Stimulated activated CD8-positive, alpha-beta memory T cell treated with anti-CD3 and anti-CD28 coated beads, Interleukin-4, amount 100 ng/mL, for 1 hour (primary cell): ENCODE results near the gene MIPEP.

ENCODE experiments used
- DNase-seq, 2 donors: peaks; one replicate each; pipeline ENCODE4 v3.0.0-alpha.2; 2020; ENCODE audit warnings: low read depth in 2 of 2, low spot score in 1 of 2

MIPEP gene

DNA sequence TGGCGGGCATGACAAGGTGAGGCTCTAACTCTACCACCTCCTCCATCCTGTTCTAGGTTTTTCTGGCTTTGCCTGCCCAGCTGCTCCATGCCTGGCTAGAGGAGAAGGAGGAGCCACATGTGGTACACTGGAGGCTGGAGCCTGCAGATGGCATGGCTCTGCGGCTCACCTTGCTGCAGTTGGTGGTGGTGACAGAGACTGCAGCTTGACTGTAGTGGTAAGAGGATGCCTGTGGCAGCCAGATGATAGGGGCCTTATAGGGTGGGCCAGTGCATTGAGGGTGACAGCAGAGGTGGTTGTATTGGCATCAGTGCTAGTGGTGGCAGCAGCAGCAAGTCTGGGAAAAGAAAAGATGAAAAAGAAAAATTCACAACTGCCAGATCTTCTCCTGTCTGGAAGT, 172.8 kb downstream of the MIPEP start:
- no peak for DNase-seq

DNA sequence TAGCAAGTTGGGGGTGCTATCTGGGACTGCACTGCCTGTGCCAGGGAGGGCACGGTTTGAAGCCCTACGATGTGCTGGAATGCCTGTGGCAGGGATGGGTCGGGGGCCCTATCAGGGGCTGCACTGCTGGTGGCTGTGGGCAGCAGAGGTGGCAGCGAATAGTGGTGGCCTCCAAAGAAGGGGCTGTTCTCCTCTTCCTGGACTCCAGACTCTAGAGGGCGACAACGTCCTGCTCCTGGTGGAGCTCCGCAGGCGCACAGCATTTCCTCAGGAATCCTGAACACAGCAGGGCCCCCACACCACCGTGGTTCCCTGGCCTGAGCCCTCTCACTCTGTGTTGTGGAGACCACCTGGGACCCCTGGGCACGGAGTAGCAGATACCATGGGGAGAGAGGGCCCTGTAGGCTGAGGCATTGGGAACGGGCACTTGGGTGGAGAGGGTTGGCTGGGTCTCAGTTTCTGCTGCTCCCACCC, 173.4 kb downstream of the MIPEP start:
- DNase-seq: no peak

DNA sequence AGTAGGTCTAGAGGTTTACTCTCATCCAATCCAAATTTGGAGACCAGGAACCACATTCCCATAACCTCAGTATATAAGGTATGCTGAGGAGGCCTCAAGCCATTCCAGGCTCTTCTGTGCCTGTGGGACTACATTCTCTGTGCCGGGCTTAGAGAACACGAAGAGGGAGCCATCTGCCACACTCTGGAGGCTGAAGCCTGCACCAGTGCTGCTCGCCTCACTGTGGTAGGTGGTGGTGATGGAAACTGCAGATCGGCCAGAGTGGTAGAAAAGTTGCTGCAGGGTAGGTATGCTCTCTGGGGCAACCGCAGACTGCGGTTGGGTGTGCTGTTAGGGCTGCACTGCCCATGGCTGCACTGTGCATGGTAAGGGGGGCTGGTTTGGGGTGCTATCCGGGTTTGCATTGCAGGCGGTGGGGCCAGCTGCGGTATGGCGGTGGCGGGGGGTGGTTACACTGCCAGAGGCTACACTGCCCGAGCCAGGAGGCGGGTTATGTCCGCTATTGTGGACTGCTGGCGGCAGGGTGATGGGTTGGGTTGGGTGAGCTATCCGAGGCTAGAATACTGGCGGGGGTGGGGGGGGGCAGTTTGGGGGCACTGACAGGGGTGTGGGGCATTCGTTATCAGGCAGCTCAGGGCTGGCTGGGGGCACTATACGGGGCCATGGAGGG, 174.0 kb downstream of the MIPEP start:
- no peak for DNase-seq

DNA sequence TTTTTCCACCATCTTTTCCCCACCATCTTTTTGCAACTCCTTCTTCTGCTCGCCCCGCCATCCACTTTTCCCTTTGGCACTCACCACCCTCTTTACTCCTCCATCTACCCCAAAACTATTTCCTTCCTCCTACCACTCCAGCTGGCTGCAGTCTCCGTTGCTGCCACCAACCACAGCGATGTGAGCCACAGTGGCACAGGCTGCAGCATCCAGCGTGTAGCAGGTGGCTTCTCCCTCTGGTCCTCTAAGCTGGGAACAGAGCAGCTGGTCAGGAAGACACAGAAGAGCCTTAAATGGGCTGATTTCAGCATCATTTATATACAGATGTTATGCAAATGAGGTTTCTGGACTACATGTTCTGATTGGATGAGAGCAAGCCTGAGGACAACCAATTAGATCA, 174.5 kb downstream of the MIPEP start:
- no peak for DNase-seq

DNA sequence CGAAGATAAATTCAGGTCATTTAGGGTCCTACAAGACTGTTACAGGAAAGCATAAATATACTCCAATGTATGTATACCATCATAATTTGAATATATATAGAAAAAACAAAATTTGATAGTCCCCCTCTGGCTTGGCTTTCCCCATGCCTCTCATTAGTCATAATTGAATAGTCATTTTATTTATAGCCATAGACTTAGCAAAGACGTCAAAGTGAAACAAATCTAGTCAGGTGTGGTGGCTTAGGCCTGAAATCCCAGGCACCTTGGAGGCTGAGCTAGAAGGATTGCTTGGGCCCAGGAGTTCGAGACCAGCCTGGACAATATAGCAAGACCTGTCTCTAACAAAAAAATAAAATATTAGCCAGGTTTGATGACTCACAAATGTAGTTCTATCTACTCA, 177.8 kb downstream of the MIPEP start:
- no peak for DNase-seq

DNA sequence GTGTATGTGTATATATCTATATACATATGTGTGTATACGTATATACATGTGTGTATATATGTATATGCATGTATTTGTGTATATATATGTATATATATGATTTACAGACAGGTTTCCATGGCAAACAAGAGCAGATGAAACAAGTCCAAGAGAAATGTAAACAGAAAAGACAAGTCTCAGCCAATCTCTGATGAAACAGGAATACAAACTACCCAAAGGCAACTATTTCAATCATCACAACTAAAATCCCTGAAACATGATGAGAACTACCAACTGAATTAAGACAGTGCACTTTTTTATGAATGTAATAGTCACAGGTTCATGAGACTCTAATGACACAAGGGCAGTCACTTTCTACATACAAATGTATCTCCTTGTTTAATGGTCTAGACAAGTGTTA, 178.8 kb downstream of the MIPEP start:
- no peak for DNase-seq

DNA sequence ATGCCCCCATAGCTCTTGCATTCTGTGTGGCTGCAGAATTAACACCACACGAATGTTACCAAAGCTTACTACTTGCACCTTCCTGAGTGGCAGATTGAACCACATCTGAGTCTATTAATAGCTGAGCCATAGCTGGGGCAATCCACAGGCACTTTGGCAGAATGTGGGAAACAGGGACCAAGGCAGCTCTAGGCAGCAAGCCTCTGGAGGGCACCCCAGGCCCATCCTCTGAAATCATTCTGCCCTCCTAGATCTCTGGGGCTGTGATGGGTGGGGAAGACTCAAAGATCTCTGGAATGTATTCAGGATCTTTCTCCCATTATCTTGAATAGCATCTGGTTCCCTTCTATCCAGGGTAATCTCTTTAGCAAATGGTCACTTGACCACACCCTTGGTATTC, 179.7 kb downstream of the MIPEP start:
- DNase-seq: no peak

DNA sequence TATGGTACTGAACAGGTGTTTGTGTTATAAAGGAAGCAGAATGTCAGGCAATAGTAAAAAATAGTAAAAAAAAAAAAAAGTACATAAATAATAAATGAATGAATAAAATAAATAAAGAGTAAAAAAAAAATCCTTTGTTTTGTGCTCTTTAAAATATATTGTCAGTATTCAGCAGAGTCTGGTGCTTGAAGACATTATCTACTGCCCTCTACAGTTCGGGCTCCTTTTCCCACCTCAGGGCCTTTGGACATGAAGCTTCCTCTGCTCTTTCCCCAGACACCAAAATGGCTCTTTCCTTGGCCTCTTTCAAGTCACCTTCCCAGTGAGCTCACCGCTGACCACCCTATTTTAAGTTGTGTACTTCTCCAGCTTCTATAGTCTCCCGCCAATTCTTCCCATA, 181.5 kb downstream of the MIPEP start:
- no peak for DNase-seq

DNA sequence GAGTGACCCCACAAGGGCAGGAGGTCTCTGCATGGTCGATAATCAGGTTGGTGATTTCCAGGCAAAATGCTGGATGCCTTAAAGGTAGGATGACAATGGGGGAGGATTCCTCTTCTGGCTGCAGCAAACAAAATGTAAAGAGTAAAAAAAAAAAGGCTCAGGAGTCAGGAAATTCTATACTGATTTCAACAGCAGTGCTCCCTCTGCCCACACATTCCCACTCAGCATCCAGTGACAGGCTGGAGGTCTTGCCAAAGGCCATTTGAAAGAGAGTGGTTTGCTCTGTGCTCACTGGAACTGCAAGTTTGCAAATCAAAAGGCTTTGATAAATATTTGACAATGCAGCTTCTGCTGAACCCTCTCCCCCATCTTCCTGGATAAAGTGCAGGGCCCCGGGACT, 183.6 kb downstream of the MIPEP start:
- no peak for DNase-seq

DNA sequence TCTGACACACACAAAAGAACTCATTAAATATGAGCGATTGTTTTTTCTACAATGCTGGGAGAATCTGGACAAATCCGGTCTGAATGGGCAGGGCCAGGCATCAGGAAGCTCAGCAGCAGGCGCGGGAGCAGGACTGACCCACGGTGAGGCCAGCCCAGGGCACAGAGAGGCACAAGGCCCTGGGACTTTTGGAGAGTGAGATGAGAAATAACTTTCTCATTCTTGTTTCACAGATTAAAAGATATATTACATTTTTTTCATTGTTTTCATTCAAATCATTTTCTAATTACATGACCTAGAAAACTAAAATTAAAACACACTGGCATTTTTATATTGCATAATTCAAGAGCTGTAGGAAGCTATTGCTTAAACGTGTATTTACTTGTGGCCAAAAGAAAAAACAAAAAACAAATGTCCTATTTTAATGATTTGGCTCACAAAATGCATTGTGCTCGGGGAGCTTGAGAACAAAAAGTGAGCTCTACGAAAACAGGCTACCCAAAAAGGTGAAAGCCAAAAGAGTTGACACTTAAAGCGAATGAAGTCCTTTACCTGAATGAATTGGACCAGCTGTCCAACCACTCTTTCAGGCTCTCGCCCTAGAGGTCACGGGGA, 185.8 kb downstream of the MIPEP start:
- no peak for DNase-seq

DNA sequence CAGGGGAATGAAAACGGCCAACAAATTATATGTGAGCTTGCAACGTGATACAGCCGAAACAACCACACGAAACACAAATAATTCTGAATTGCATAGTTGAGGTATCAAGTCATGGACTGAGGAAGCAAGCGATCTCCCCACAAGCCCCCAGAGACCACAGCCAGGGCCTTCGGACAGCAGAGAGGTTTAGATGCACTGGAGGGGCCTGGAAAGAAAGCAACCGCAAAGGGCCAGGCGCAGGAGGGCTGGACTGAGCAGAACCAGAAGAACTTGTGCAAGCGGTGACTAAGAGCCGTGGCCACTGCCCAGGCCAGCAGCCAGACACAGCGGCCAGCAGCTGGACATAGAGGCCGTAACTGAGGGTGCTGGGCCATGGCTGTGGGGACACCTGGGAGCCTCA, 187.6 kb downstream of the MIPEP start:
- DNase-seq: no peak

DNA sequence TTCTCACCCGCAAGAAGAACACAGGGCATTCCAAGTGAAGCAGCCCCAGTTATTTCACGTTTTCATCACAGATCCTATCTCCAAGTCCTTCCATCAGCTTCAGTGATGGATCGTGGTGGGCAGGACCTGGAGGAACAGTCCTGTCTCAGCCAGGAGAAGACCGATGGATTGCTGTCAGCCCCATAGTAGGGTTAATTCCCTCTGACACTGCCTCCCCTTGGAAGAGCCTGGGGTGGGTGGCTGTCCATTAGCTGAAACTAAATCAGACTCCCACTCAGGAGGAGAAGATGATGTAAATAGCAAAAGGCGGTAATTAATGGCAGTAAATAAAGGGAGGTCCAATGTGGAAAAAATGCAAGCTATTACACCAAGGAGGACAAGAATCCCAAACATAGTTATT, 188.0 kb downstream of the MIPEP start:
- no peak for DNase-seq

DNA sequence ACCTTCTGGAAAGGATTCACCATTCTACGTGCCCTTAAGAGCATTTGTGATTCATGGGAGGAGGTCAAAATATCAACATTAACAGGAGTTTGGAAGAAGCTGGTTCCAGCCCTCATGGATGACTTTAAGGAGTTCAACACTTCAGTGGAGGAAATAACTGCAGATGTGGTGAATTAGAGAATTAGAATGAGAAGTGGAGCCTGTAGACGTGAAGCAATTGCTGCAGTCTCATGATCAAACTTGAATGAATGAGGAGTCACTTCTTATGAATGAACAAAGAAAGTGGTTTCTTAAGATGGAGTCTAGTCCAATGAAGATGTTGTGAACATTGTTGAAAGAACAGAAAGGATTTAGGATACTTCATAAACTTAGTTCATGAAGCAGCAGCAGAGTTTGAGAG, 189.9 kb downstream of the MIPEP start:
- no peak for DNase-seq

DNA sequence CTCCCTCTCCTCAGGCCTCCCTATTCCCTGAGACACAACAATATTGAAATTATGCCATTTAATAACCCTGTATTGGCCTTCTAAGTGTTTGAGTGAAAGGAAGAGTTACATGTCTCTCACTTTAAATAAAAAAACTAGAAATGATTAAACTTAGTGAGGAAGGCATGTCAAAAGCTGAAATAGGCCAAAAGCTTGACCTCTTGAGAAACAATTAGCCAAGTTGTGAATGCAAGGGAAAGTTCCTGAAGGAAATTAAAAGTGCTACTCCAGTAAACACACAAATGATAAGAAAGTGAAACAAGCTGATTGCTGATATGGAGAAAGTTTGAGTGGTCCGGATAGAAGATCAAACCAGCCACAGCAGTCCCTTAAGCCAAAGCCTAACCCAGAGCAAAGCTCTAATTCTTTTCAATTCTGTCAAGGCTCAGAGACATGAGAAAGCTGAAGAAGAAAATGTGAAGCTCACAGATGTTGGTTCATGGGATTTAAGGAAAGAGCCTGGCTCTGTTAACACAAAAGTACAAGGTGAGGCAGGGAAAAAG, 191.4 kb downstream of the MIPEP start:
- no peak for DNase-seq

DNA sequence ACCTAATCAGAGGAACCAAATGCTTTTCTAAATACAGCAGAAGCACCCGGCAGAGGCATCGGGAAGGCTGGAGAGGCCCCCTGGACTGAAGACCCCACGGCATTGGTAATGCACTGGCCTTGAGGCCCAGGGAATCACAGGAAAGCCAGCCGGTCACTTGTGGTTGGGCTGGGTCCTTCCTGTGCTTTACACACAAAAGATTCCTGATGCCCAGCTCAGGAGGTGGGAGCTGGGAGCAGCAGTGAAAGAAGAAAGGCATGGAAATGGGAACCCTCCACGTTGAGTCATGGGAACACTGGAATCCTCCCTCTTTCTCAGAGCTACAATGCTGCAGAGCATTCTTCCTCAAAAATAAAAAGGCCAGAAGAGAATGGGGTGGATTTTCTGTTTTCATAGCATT, 192.6 kb downstream of the MIPEP start:
- DNase-seq: no peak

DNA sequence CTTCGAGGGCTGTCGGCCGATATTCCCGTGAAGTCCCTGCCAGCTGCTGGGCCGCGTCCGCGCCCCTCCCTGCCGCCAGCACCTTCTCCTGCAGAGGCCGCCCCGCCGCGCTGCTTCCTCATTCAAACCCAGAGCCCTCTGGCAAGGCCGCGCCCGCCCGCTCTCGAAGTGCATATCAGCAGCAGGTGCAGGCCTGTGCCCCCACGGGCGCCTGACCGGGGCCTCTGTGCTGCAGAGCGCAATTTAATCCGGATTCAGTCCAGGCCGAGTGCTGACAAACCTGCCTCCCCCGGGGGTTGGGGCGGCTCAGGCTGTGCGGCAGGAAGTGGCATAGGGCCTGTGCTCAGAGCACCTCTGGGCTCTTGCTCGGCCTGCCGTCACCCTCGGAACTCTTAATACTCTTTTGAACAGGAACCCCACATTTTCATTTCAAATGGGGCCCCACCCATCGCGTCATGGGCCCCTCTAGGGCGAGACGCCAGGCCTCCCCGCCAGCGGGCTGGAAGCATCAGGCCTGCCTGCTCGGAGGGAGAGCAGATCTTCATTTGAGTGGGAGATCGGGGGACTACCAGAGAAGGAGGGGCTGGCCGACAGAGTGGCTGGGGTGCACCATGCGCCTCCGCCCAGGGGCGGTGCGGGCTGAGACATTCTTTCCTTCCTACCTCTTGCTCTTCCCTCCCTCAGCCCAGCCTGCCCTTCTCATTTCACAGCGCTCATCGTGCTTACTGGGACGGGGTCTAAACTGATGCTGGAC, 193.3 kb downstream of the MIPEP start:
- peak; percentile 13 to 29 for DNase-seq

DNA sequence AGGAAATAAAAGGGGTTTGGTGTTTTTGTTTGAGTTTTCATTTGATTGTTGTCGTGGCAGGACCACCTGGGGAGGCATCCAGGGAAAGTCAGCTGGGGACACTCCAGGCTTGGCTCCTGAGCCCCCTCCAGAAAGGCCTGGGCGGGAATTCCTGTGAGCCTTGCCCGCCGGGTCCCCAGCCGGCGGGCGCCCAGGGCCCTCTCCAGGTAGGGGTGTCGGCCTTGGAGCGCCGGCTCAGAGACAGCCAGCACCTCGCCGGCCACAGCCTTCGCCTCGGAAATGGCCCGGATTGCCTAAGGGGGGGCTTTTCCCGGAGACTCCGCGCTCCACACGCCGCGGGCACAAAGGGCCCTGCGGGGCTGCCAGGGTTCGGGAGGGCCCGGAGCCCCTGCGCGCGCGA, 194.0 kb downstream of the MIPEP start:
- DNase-seq: no peak

DNA sequence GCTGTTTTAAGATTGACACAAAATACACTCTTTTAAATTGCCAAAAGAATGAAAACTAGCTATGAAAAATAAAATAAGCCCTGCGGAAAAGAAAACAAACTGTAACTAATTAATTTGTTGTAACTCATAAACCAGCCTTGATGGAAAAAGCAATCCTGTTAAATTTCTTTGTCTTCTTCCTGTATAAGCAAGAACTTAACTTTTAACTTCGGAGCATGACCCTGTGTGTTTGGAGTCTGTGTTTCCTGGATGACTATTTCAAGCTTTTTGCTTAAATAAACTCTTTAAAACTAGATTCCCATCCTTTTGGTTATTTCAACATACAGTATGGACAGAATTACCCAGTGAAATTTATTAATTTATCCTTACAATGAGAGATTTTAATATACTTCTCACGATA, 196.4 kb downstream of the MIPEP start:
- DNase-seq: no peak

DNA sequence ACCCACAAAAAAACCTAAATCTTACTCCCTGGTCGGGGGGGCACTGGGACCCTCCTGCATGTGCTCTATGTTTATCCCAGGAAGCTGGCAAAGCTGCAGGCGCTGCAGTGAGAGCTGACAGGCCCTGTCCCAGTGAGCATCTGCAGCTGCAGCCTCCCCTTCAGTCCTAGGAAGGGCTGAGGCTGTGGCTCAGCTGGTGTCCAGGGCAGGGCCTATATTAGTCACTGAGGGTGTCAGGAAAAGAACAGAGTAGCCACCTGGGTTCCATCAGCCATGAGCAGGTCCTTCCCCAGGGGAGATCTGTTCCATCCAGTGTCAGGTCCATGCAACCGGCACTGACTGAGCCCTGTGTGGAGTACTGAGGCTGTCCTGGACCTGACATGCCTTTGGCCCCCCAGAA, 198.5 kb downstream of the MIPEP start:
- DNase-seq: no peak

DNA sequence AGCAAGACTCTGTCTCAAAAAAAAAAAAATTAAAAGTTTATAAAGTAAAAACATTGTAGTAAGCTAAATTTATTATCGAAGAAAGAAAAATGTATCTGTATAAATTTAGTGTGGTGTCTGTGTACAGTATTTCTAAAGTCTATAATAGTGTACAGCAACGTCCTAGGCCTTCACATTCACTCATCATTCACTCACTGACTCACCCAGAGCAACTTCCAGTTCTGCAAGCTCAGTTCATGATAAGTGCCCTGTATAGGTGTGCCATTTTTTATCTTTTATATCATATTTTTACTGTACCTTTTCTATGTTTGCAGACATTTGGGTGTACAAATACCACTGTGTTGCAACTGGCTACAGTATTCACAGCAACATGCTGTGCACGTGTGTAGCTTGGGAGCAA, 200.9 kb downstream of the MIPEP start:
- DNase-seq: no peak

DNA sequence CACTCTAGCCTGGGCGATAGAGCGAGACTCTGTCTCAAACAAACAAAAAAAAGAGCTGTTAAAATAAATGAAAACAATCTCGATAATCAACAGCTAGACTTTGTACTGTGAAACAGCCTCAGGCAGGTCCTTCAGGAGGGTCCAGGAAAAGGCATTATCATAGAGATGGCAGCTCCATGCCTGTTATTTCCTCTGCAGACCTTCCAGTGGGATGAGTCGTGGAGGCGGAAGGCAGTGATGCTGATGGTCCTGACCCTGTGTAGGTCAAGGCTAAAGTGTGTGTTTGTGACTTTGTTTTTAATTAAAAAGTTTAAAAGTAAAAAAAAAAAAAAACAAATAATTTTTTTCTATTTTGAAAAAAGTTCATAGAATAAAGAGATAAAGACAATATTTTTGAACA, 201.6 kb downstream of the MIPEP start:
- no peak for DNase-seq

DNA sequence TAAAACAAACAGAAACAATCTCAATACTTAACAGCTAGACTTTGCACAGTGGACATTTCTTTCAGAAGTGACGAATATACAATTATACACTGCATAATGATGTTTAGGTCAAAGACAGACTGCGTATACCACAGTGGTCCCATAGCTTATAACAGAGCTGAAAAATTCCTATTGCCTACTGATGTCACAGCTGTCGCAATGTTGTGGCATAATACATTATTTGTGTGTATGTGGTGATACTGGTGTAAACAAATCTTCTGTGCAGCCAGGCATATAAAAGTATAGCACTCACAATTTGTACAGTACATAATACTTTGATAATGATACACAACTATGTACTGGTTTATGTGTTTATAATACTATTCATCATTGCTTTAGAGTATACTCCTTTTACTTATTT, 202.3 kb downstream of the MIPEP start:
- DNase-seq: no peak
